Endothelial cell of umbilical vein (primary cell): ENCODE measurements around the gene SLC9A3. TPM values are rescaled to one million over a fixed set of nuclear protein-coding genes. Genes with fewer than 3 reads are reported as not detected.

Source experiments
- BruUV-seq: library from RNA; stranded (reverse); fragments of 400-500 nt; replicated peaks from 2 replicates; lab custom pipeline; 2021; lab: Mats Ljungman, UMichigan
- CTCF ChIA-PET: fragments of 300-600, 350-600 bp; sonication (Branson Sonifier 250); formaldehyde crosslinking; loops from one replicate; lab custom pipeline; 2021; ENCODE audit warnings: antibody characterized with exemption, inconsistent platforms; lab: Charles Lee
- POLR2A ChIA-PET: fragments of 300-600, 350-600 bp; sonication (Branson Sonifier 250); formaldehyde crosslinking; loops from one replicate; lab custom pipeline; 2021; ENCODE audit warnings: antibody characterized with exemption, inconsistent platforms; lab: Charles Lee
- DNase-seq: peaks from one replicate; pipeline ENCODE4 v3.0.0-alpha.2; 2011; ENCODE audit warnings: low read depth, low spot score
- FAIRE-seq: peaks from 2 replicates; lab custom pipeline; 2011; peaks lifted over from hg19 to GRCh38; lab: Jason Lieb, UNC
- H2AFZ ChIP-seq: 2 replicates; pipeline ENCODE4 v1.6.0; 2012; ENCODE audit warnings: low read depth, low read length, control low read depth, inconsistent platforms
- H3K27ac ChIP-seq: 2 replicates; pipeline ENCODE4 v1.5.1; 2011; ENCODE audit warnings: low read depth, mild to moderate bottlenecking, control low read depth, low read length, moderate library complexity; ENCODE audit not compliant: insufficient read depth
- H3K27me3 ChIP-seq, 2 experiments: 2 replicates each; pipeline versions ENCODE4 v1.6.0 to v1.6.1; 2011; ENCODE audit warnings: low read length in 2 of 2, mixed read lengths in 1 of 2; ENCODE audit not compliant: control insufficient read depth in 2 of 2, insufficient read depth in 2 of 2
- H3K36me3 ChIP-seq, 2 experiments: 2 replicates in 1 of 2; 3 replicates in 1 of 2; pipeline ENCODE4 v1.5.1; 2011; ENCODE audit warnings: low read length in 2 of 2, mild to moderate bottlenecking in 1 of 2, moderate library complexity in 1 of 2; ENCODE audit not compliant: control insufficient read depth in 2 of 2, insufficient read depth in 2 of 2; ENCODE audit errors: extremely low read depth in 1 of 2
- H3K4me1 ChIP-seq: 3 replicates; pipeline ENCODE4 v1.5.1; 2011; ENCODE audit warnings: mild to moderate bottlenecking, low read length; ENCODE audit not compliant: control insufficient read depth, insufficient read depth; ENCODE audit errors: extremely low read depth
- H3K4me2 ChIP-seq: 2 replicates; pipeline ENCODE4 v1.6.1; 2011; ENCODE audit warnings: low read length, control low read depth, mixed read lengths; ENCODE audit not compliant: insufficient read depth
- H3K4me3 ChIP-seq, 3 experiments: fragments of 200-600 bp in 1 of 3; sonication (generic), shearing (Covaris generic) in 1 of 3; replicated peaks in 1 of 3; 2 replicates each; pipeline ENCODE4 v1.5.1; 2011 to 2016; ENCODE audit warnings: control low read depth in 3 of 3, low read length in 3 of 3, mild to moderate bottlenecking in 2 of 3, inconsistent platforms in 1 of 3, low read depth in 1 of 3, moderate library complexity in 1 of 3; ENCODE audit not compliant: insufficient read depth in 1 of 3
- H3K79me2 ChIP-seq: 2 replicates; pipeline ENCODE4 v1.6.0; 2012; ENCODE audit warnings: low read length, inconsistent platforms; ENCODE audit not compliant: control insufficient read depth, insufficient read depth
- H3K9ac ChIP-seq: replicated peaks from 2 replicates; pipeline ENCODE3; 2011; ENCODE audit warnings: low read length, control low read depth; ENCODE audit not compliant: insufficient read depth; ENCODE audit errors: extremely low read depth
- H3K9me1 ChIP-seq: replicated peaks from 3 replicates; pipeline ENCODE4 v1.6.0; 2011; ENCODE audit warnings: mild to moderate bottlenecking, low read length; ENCODE audit not compliant: control insufficient read depth, insufficient read depth; ENCODE audit errors: extremely low read depth
- H3K9me3 ChIP-seq: replicated peaks from 2 replicates; pipeline ENCODE4 v1.5.1; 2012; ENCODE audit warnings: low read length, inconsistent platforms; ENCODE audit not compliant: control insufficient read depth, insufficient read depth
- H4K20me1 ChIP-seq: replicated peaks from 2 replicates; pipeline ENCODE3; 2011; ENCODE audit warnings: mild to moderate bottlenecking, low read length; ENCODE audit not compliant: control insufficient read depth, insufficient read depth; ENCODE audit errors: extremely low read depth
- EZH2 ChIP-seq: IDR thresholded peaks from 2 replicates; pipeline ENCODE4 v1.6.1; 2012; ENCODE audit warnings: borderline replicate concordance, low read depth, mild to moderate bottlenecking, moderate library complexity, low read length, inconsistent platforms; ENCODE audit not compliant: severe bottlenecking
- FOS ChIP-seq: IDR thresholded peaks from 2 replicates; pipeline ENCODE4 v1.6.1; 2011; ENCODE audit warnings: mild to moderate bottlenecking, low read length, moderate library complexity, borderline replicate concordance; ENCODE audit not compliant: insufficient read depth
- GATA2 ChIP-seq: IDR thresholded peaks from 2 replicates; pipeline ENCODE4 v1.7.0; 2011; ENCODE audit warnings: low read depth, mild to moderate bottlenecking, moderate library complexity, mixed read lengths, low read length; ENCODE audit not compliant: insufficient read length, insufficient read depth
- JUN ChIP-seq: IDR thresholded peaks from 2 replicates; pipeline ENCODE4 v1.6.1; 2011; ENCODE audit warnings: borderline replicate concordance, low read depth; ENCODE audit not compliant: insufficient read length, insufficient read depth
- MYC ChIP-seq: IDR thresholded peaks from one replicate; pipeline ENCODE4 v1.6.1; 2011; ENCODE audit warnings: mild to moderate bottlenecking, low read depth, low read length
- POLR2A ChIP-seq: IDR thresholded peaks from 2 replicates; pipeline ENCODE4 v1.6.1; 2012; ENCODE audit warnings: low read depth, mild to moderate bottlenecking, control low read depth, low read length
- POLR2AphosphoS5 ChIP-seq: IDR thresholded peaks from 2 replicates; pipeline ENCODE4 v1.6.1; 2012; ENCODE audit warnings: low read depth, mild to moderate bottlenecking, control low read depth, low read length, moderate library complexity; ENCODE audit not compliant: insufficient read depth
- dilution Hi-C: fragments of 300-500 bp; cut with MboI; formaldehyde crosslinking; loops from one replicate; pipeline ENCODE4 v1.15.0; 2019; ENCODE audit warnings: low sequenced_read_pairs; ENCODE audit not compliant: extremely low pct_ligation_motif_present
- intact Hi-C: fragments of 100-400 bp; cut with micrococcal nuclease; formaldehyde crosslinking; loops from one replicate; pipeline ENCODE4 v1.10.0; 2022
- polyA plus RNA-seq, 4 experiments: library from polyadenylated mRNA; depleted of rRNA in 3 of 4; stranded (reverse) in 3 of 4; unstranded in 1 of 4; fragments of >200 nt; gene quantifications; 2 replicates each; pipeline versions ENCODE4 v1.2.1 to v1.2.3, GENCODE V29; 2011 to 2012; ENCODE audit warnings: missing spikeins in 1 of 4
- total RNA-seq: library from RNA; stranded (reverse); gene quantifications from 2 replicates; pipeline ENCODE4 v1.2.3, GENCODE V29; 2021
- TF ChIP-seq, protein P1 (sequence below), 2 donors: IDR thresholded peaks; 1 replicate in 1 of 2; 2 replicates in 1 of 2; pipeline ENCODE4 v1.5.1; 2011; ENCODE audit warnings: low read length in 2 of 2, mild to moderate bottlenecking in 2 of 2, moderate library complexity in 2 of 2, control low read depth in 1 of 2, inconsistent platforms in 1 of 2, low read depth in 1 of 2; ENCODE audit not compliant: insufficient read depth in 1 of 2; ENCODE audit errors: extremely low read depth in 1 of 2
- TF ChIP-seq, protein P2 (sequence below): IDR thresholded peaks from 2 replicates; pipeline ENCODE4 v1.6.1; 2011; ENCODE audit not compliant: insufficient read depth, insufficient read length

SLC9A3 gene
- total and polyA plus RNA-seq, 2 donors (not counting 3 experiments of a cell fraction or from before 2014, with no cell fraction given): 0.79 to 0.82 TPM

DNA sequence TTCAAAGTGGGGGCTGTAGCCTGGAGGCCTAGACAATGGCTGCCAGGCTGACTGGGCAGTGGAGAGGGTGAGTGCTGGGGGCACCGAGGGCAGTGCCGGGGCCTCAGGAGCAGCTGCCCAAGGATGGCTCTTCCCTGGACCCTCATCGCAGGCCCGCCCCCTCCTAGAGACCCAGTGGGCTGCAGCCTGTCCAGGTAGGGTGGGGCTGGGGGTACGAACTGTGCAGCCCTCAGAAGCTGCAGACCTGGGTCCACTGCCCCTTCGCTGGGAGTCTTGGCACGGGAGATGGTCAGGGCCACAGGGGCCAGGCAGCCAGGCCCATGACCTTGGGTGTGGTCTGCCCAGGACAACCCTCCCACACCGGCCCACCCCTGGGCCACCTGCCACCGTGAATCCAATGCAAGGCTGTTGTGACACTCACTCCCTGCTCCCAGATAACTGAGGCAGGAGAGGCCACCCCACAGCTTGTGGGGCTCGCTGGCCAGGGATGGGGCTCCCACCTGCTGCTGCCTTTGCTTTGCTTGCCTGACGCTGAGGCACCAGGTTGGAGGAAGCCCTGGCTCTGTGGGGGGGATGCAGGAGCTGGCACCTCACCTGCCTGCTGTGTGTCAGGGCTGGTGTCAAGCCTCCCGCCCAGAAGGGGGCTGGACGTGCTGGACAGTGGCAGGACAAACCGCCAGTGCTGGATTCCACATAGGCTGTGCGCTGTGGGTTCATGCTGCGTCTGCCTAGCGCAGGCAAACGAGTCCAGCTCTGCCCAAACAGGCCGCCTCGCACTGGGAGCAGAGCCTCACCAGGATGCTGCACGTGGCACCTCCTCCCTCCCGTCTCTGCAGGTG is 23.1 kb upstream of the SLC9A3 start:
- DNase-seq (no peak), FAIRE-seq (no peak)
- H2AFZ ChIP-seq: no peak overlapping the region
- no peak overlapping the region for H3K9ac ChIP-seq
- ChIA-PET POLR2A (no interaction called here), CTCF (no interaction called here)
- H3K9me3 ChIP-seq: no peaks in the 10 kb centered on the region
- intact Hi-C loops: no loop called here
- no peak overlapping the region for H3K27ac ChIP-seq
- H3K79me2 ChIP-seq: no peaks in the 10 kb centered on the region
- H3K36me3 ChIP-seq: no peaks in the 10 kb centered on the region
- no peak overlapping the region for H3K4me3 ChIP-seq
- no peaks in the 10 kb centered on the region for H4K20me1 ChIP-seq
- no peaks in the 10 kb centered on the region for H3K27me3 ChIP-seq
- H3K4me1 ChIP-seq: no peaks in the 10 kb centered on the region
- no TSS peak for BruUV-seq
- TF ChIP-seq, protein P1, sequence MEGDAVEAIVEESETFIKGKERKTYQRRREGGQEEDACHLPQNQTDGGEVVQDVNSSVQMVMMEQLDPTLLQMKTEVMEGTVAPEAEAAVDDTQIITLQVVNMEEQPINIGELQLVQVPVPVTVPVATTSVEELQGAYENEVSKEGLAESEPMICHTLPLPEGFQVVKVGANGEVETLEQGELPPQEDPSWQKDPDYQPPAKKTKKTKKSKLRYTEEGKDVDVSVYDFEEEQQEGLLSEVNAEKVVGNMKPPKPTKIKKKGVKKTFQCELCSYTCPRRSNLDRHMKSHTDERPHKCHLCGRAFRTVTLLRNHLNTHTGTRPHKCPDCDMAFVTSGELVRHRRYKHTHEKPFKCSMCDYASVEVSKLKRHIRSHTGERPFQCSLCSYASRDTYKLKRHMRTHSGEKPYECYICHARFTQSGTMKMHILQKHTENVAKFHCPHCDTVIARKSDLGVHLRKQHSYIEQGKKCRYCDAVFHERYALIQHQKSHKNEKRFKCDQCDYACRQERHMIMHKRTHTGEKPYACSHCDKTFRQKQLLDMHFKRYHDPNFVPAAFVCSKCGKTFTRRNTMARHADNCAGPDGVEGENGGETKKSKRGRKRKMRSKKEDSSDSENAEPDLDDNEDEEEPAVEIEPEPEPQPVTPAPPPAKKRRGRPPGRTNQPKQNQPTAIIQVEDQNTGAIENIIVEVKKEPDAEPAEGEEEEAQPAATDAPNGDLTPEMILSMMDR (IDR thresholded peaks at IDR 0.05; ENCODE audit: extremely low read depth in 1 of 2, insufficient read depth in 1 of 2, low read depth in 1 of 2, low read length in 2 of 2): no peak
- TF ChIP-seq POLR2AphosphoS5 (no peak), POLR2A (no peak), FOS (no peak), JUN (no peak), GATA2 (no peak), EZH2 (no peak), MYC (no peak)
- TF ChIP-seq, protein P2, sequence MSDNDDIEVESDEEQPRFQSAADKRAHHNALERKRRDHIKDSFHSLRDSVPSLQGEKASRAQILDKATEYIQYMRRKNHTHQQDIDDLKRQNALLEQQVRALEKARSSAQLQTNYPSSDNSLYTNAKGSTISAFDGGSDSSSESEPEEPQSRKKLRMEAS: no peak
- dilution Hi-C loops: no loop called here
- no peaks in the 10 kb centered on the region for H3K9me1 ChIP-seq
- no peak overlapping the region for H3K4me2 ChIP-seq
